Skeletal muscle tissue (tissue), 4 donors: ENCODE measurements around the gene RFX8. TPM values are rescaled to one million over a fixed set of nuclear protein-coding genes. Genes with fewer than 3 reads are reported as not detected.

Source experiments
- H3K27ac ChIP-seq: one replicate; pipeline ENCODE4 v1.7.0; 2013; ENCODE audit warnings: mild to moderate bottlenecking, low read depth, low read length, inconsistent platforms
- H3K27me3 ChIP-seq, 3 donors: one replicate each; pipeline ENCODE4 v1.7.0; 2013; ENCODE audit warnings: low read length in 3 of 3; ENCODE audit not compliant: control insufficient read depth in 3 of 3, insufficient read depth in 3 of 3
- H3K36me3 ChIP-seq, 3 donors: one replicate each; pipeline ENCODE4 v1.7.0; 2013; ENCODE audit warnings: low read length in 3 of 3; ENCODE audit not compliant: control insufficient read depth in 3 of 3, insufficient read depth in 3 of 3
- H3K4me1 ChIP-seq, 3 donors: one replicate each; pipeline ENCODE4 v1.7.0; 2013; ENCODE audit warnings: low read length in 3 of 3, mild to moderate bottlenecking in 3 of 3; ENCODE audit not compliant: control insufficient read depth in 3 of 3, insufficient read depth in 3 of 3
- H3K4me3 ChIP-seq, 3 donors: one replicate each; pipeline ENCODE4 v1.7.0; 2013; ENCODE audit warnings: low read length in 3 of 3
- H3K9ac ChIP-seq, 3 donors: one replicate each; pipeline ENCODE4 v1.7.0; 2013; ENCODE audit warnings: low read length in 3 of 3, mild to moderate bottlenecking in 3 of 3, moderate library complexity in 2 of 3, low read depth in 1 of 3
- H3K9me3 ChIP-seq, 3 donors: one replicate each; pipeline ENCODE4 v1.7.0; 2013; ENCODE audit warnings: low read length in 3 of 3; ENCODE audit not compliant: control insufficient read depth in 3 of 3
- total RNA-seq: library from RNA; depleted of rRNA; stranded (reverse); fragments of >200 nt; gene quantifications from one replicate; pipeline ENCODE4 v1.2.3, GENCODE V29; 2014
- donor health status: Osteomylitis.

The RFX8 gene
- total RNA-seq, 1 donor from 2014 or later, result under 0.01 TPM

DNA sequence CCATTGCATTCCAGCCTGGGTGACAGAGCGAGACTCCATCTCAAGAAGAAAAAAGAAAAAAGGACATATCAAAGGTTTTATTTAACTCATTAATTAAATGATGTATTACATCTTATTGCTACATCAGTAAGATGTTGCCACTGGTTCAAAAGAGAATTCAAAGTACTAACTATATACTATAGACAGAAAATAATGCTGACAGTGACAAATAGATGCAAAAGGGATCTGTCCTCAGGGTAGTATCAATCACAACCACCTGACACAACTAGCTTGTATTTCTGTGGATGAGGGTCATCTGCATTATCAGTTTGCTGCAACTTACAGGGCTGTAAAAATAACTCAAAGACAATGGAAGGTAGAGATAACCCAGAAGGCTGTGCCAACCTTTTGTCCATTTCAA, 71.2 kb downstream of the RFX8 start:
- Histone ChIP-seq H3K27me3 (peaks cover 0 to 13% (median 4%) of the 10 kb centered on the region in 3 donors), H3K36me3 (no peaks in the 10 kb centered on the region), H3K9ac (no peak overlapping the region), H3K4me1 (no peaks in the 10 kb centered on the region), H3K27ac (no peak overlapping the region), H3K4me3 (no peak overlapping the region), H3K9me3 (no peaks in the 10 kb centered on the region)

DNA sequence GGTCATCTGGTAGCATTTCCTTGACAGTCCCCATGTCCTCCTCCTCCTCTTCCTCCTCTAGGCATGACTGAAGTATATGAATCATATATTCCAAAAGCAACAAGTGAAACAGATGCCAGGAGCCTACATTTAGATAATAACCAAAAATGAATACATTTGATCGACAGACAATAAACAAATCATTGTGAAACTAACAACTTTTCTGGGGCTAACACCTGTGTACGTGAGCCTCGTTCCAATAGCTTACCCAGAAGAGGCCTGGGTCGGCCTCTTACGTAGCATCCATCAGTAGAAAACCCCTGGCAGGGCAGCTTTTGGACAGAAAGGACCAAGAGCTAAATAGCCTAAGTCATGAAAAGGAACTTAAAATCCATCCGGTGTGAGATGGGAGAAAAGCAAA, 72.3 kb downstream of the RFX8 start:
- H3K27me3 ChIP-seq, result peaks cover 3 to 13% (median 4%) of the 10 kb centered on the region in 3 donors
- no peaks in the 10 kb centered on the region for H3K9me3 ChIP-seq
- H3K27ac ChIP-seq, result no peak overlapping the region
- no peak overlapping the region for H3K9ac ChIP-seq
- no peaks in the 10 kb centered on the region for H3K4me1 ChIP-seq
- H3K36me3 ChIP-seq, result no peaks in the 10 kb centered on the region
- no peak overlapping the region for H3K4me3 ChIP-seq

GRCh38 chr2:101401906-101402305, 73.0 kb downstream of the RFX8 start:
- no peaks in the 10 kb centered on the region for H3K9me3 ChIP-seq
- no peak overlapping the region for H3K9ac ChIP-seq
- no peaks in the 10 kb centered on the region for H3K4me1 ChIP-seq
- no peak overlapping the region for H3K4me3 ChIP-seq
- peaks cover 3 to 13% (median 4%) of the 10 kb centered on the region in 3 donors for H3K27me3 ChIP-seq
- no peak overlapping the region for H3K27ac ChIP-seq
- no peaks in the 10 kb centered on the region for H3K36me3 ChIP-seq

- no peak overlapping the region for H3K4me3 ChIP-seq
- H3K9me3 ChIP-seq, result no peaks in the 10 kb centered on the region
- peaks cover 3 to 13% (median 4%) of the 10 kb centered on the region in 3 donors for H3K27me3 ChIP-seq
- no peak overlapping the region for H3K27ac ChIP-seq
- H3K36me3 ChIP-seq, result no peaks in the 10 kb centered on the region
- H3K4me1 ChIP-seq, result no peaks in the 10 kb centered on the region
- no peak overlapping the region for H3K9ac ChIP-seq
Measured at GRCh38 chr2:101401326-101401665, 73.6 kb downstream of the RFX8 start.

GRCh38 chr2:101400506-101401325, 74.2 kb downstream of the RFX8 start:
- Histone ChIP-seq H3K9me3 (no peaks in the 10 kb centered on the region), H3K27me3 (peaks cover 3 to 13% (median 4%) of the 10 kb centered on the region in 3 donors), H3K4me1 (no peaks in the 10 kb centered on the region), H3K4me3 (no peak overlapping the region), H3K36me3 (no peaks in the 10 kb centered on the region), H3K9ac (no peak overlapping the region), H3K27ac (no peak overlapping the region)

- H3K36me3 ChIP-seq, result no peaks in the 10 kb centered on the region
- no peak overlapping the region for H3K4me3 ChIP-seq
- H3K4me1 ChIP-seq, result no peaks in the 10 kb centered on the region
- no peak overlapping the region for H3K9ac ChIP-seq
- H3K9me3 ChIP-seq, result no peaks in the 10 kb centered on the region
- no peak overlapping the region for H3K27ac ChIP-seq
- H3K27me3 ChIP-seq, result peaks cover 3 to 13% (median 4%) of the 10 kb centered on the region in 3 donors
Measured at GRCh38 chr2:101400048-101400447, 74.9 kb downstream of the RFX8 start.

DNA sequence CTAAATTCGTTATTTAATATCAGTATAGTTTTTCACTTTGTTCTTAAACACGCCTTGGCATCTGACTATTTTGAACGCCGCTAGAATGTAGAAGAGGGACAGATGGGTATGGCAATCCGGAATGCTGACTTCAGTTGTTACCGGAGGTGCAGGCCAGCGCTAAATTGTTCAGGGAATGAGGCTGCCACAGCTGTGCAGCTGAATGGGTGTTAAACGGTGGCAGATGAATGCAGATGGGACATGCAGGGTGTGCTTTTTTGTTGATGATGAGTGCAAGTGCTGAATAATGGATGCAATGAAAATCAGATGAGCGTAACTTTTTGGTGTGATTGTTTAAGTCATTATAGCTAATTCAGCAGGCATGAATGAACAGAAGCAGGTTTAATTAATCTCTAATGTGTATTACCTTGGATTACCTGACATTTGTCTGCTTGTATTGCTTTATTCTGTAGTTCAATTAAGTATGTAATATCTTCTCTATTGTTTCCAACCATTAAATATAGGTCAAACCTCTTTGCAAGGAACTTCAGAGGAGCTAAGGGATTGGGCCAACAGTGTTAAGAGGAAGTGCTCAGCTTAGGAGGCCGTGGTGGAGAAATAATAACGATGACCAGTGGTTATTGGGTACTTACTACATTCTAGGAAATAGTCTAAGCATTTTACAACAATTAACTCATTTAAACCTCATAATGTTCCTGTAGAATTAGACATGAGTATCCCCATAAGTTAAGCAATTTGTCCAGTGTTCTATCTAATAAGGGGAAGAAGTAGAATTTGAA, 75.7 kb downstream of the RFX8 start:
- Histone ChIP-seq H3K27me3 (peaks cover 3 to 8% (median 4%) of the 10 kb centered on the region in 3 donors), H3K9me3 (no peaks in the 10 kb centered on the region), H3K27ac (no peak overlapping the region), H3K9ac (no peak overlapping the region), H3K36me3 (no peaks in the 10 kb centered on the region), H3K4me1 (no peaks in the 10 kb centered on the region), H3K4me3 (no peak overlapping the region)

GRCh38 chr2:101398116-101398821, 76.6 kb downstream of the RFX8 start:
- Histone ChIP-seq H3K9ac (no peak overlapping the region), H3K36me3 (no peaks in the 10 kb centered on the region), H3K27me3 (peaks cover 3 to 8% (median 4%) of the 10 kb centered on the region in 3 donors), H3K4me3 (no peak overlapping the region), H3K4me1 (no peaks in the 10 kb centered on the region), H3K9me3 (no peaks in the 10 kb centered on the region), H3K27ac (no peak overlapping the region)

DNA sequence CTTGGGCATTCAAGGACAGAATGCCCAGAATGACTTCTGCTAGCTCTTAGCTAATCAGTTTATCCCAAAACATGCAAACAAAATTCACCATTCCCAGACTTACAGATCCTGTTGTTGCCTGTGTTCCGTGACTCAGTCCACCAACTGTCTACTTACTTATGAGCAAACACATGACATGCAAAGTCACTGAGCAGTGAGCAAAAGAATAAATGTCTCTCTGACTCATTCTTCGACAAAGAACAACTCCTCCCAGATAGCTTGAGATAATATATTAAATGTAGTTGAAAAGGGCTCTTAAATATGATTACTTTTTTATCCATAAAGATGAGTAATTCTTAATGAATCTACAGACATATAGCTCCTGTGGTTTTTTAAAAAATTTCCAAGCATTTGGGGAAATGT, 78.6 kb downstream of the RFX8 start:
- no peaks in the 10 kb centered on the region for H3K36me3 ChIP-seq
- H3K4me3 ChIP-seq, result no peak overlapping the region
- no peak overlapping the region for H3K27ac ChIP-seq
- H3K9ac ChIP-seq, result no peak overlapping the region
- H3K4me1 ChIP-seq, result no peaks in the 10 kb centered on the region
- H3K27me3 ChIP-seq, result peaks cover 3 to 5% (median 4%) of the 10 kb centered on the region in 3 donors
- no peaks in the 10 kb centered on the region for H3K9me3 ChIP-seq
